ENCODE data around the gene ROR1.
"Not testable (repeated sequence)": the region's sequence is repeated elsewhere in the genome, so short reads cannot be mapped to it uniquely, and the experiment has no call there.

ROR1 gene

GRCh38 chr1:63793741-63794240 is 20.0 kb downstream of the ROR1 start:
- DNase-seq (ENCODE audit: low read depth in 2 of 2) = no peak

GRCh38 chr1:63794354-63794753 is 20.5 kb downstream of the ROR1 start:
- no peak for DNase-seq (ENCODE audit: low read depth in 2 of 2)

GRCh38 chr1:63794939-63795378 is 21.1 kb downstream of the ROR1 start:
- no peak for DNase-seq (ENCODE audit: low read depth in 2 of 2)

- DNase-seq (ENCODE audit: low read depth in 2 of 2) = no peak
Observed at GRCh38 chr1:63795455-63795854, 21.6 kb downstream of the ROR1 start.

GRCh38 chr1:63797056-63797726 is 23.4 kb downstream of the ROR1 start:
- no peak for DNase-seq (ENCODE audit: low read depth in 2 of 2)

GRCh38 chr1:63798284-63798683 is 24.5 kb downstream of the ROR1 start:
- DNase-seq (ENCODE audit: low read depth in 2 of 2) = no peak

GRCh38 chr1:63799307-63799706 is 25.5 kb downstream of the ROR1 start:
- DNase-seq (ENCODE audit: low read depth in 2 of 2) = no peak

- DNase-seq (ENCODE audit: low read depth in 2 of 2) = no peak
Observed at GRCh38 chr1:63799820-63800219, 26.0 kb downstream of the ROR1 start.

- no peak for DNase-seq (ENCODE audit: low read depth in 2 of 2)
Observed at GRCh38 chr1:63802109-63802508, 28.3 kb downstream of the ROR1 start.

- no peak for DNase-seq (ENCODE audit: low read depth in 2 of 2)
Observed at GRCh38 chr1:63804829-63805484, 31.1 kb downstream of the ROR1 start.

GRCh38 chr1:63807046-63807445 is 33.2 kb downstream of the ROR1 start:
- no peak for DNase-seq (ENCODE audit: low read depth in 2 of 2)

- DNase-seq (ENCODE audit: low read depth in 2 of 2) = no peak
Observed at GRCh38 chr1:63810936-63811469, 37.2 kb downstream of the ROR1 start.

- DNase-seq (ENCODE audit: low read depth in 2 of 2) = no peak
Observed at GRCh38 chr1:63812071-63812700, 38.4 kb downstream of the ROR1 start.

- no peak for DNase-seq (ENCODE audit: low read depth in 2 of 2)
Observed at GRCh38 chr1:63813829-63814277, 40.0 kb downstream of the ROR1 start.

- not testable (repeated sequence) for DNase-seq (ENCODE audit: low read depth in 2 of 2)
Observed at GRCh38 chr1:63816217-63816815, 42.5 kb downstream of the ROR1 start.

- DNase-seq (ENCODE audit: low read depth in 2 of 2) = no peak
Observed at GRCh38 chr1:63817152-63817667, 43.4 kb downstream of the ROR1 start.

GRCh38 chr1:63817700-63818099 is 43.9 kb downstream of the ROR1 start:
- DNase-seq (ENCODE audit: low read depth in 2 of 2) = no peak

GRCh38 chr1:63818567-63819325 is 44.9 kb downstream of the ROR1 start:
- no peak for DNase-seq (ENCODE audit: low read depth in 2 of 2)

- DNase-seq (ENCODE audit: low read depth in 2 of 2) = no peak
Observed at GRCh38 chr1:63819795-63820194, 46.0 kb downstream of the ROR1 start.

- DNase-seq (ENCODE audit: low read depth in 2 of 2) = no peak
Observed at GRCh38 chr1:63821091-63822005, 47.5 kb downstream of the ROR1 start.

Data from activated CD8-positive, alpha-beta memory T cell treated with anti-CD3 and anti-CD28 coated beads for 4 hours (primary cell).